Uterus (tissue), 2 donors: Measurements from ENCODE around the gene GALNT2.

ENCODE experiments used
- CTCF ChIP-seq, 4 experiments: fragments of 200-600 bp in 2 of 4; fragments of 450-650 bp in 2 of 4; sonication (generic) in 2 of 4; IDR thresholded peaks; one replicate each; pipeline ENCODE4 v1.5.1; 2016 to 2019; ENCODE audit warnings: antibody characterized with exemption in 4 of 4, mild to moderate bottlenecking in 2 of 4, moderate library complexity in 1 of 4
- POLR2A ChIP-seq, 2 donors: fragments of 450-650 bp; IDR thresholded peaks; one replicate each; pipeline ENCODE4 v1.6.1; 2016; ENCODE audit warnings: antibody characterized with exemption in 2 of 2, mild to moderate bottlenecking in 1 of 2, moderate library complexity in 1 of 2

DNA sequence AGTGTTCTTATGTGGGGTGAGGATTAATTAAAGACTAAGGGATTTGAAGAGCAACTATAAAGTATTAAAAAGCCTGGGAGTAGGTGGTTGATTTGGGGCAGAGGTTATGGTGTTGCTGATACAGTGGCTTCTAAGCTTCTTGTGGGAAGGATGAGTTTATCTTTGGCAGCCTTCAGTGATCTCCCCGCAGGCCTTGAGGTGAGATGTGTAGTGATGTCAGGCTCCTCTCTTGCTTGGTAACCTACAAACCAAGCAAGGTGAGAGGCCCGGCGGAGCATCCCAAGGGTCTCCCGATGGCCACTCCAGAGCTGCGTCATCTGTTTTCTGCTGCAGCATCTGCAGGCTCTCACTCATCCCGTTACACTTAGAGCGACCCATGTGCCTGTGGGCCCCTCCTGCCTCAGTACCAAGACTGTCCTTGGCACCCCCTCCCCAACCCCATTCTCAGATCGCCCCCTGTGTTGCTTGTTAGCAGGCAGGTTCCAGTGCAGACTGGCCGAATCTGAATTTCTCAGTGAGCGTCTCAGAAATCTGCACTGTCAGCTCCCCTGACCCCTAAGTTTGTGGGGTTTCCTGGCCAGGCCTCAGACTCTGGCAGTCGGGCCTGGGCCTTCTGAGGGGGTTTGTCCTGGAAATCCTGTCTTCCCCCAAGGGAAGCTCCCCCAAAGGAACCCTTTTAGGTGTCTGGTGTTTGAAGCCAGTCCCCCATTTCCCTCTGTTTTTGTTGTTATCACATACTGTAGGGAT lies 77.9 kb downstream of the GALNT2 start:
- TF ChIP-seq CTCF (IDR thresholded peaks at IDR 0.05) (no peak), POLR2A (IDR thresholded peaks at IDR 0.05) (no peak)
